C4-2B (cell line): Measurements from ENCODE around the gene RAB40C.
A peak's percentile ranks its signal among the peaks of the same experiment; 100 is the strongest.

ENCODE experiments used
- H3K27ac ChIP-seq: fragments of 450-650 bp; 2 replicates; pipeline ENCODE4 v1.5.1; 2017
- ZFX ChIP-seq: fragments of 450-650 bp; IDR thresholded peaks from 2 replicates; pipeline ENCODE4 v1.6.1; 2017
- TF ChIP-seq, protein P1 (sequence below): fragments of 450-650 bp; conservative IDR thresholded peaks from 2 replicates; pipeline ENCODE4 v1.5.1; 2017; ENCODE audit warnings: mild to moderate bottlenecking

The RAB40C gene

GRCh38 chr16:565419-566330, 24.2 kb upstream of the RAB40C start:
- TF ChIP-seq, protein P1, sequence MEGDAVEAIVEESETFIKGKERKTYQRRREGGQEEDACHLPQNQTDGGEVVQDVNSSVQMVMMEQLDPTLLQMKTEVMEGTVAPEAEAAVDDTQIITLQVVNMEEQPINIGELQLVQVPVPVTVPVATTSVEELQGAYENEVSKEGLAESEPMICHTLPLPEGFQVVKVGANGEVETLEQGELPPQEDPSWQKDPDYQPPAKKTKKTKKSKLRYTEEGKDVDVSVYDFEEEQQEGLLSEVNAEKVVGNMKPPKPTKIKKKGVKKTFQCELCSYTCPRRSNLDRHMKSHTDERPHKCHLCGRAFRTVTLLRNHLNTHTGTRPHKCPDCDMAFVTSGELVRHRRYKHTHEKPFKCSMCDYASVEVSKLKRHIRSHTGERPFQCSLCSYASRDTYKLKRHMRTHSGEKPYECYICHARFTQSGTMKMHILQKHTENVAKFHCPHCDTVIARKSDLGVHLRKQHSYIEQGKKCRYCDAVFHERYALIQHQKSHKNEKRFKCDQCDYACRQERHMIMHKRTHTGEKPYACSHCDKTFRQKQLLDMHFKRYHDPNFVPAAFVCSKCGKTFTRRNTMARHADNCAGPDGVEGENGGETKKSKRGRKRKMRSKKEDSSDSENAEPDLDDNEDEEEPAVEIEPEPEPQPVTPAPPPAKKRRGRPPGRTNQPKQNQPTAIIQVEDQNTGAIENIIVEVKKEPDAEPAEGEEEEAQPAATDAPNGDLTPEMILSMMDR: no peak
- no peak for TF ChIP-seq ZFX
- peak overlapping the region; percentile 40; the same call in 1 of the 2 replicates for H3K27ac ChIP-seq

GRCh38 chr16:566475-567372, 23.1 kb upstream of the RAB40C start, which contains the start of gene NHLRC4:
Gene NHLRC4, plus strand, starts transcription at chr16:567005. Its CDS starts 1,043 bp downstream, at chr16:568048.
- H3K27ac ChIP-seq: peak within 1 kb of the TSS; percentile 70
- TF ChIP-seq ZFX: no peak
- TF ChIP-seq, protein P1: no peak

DNA sequence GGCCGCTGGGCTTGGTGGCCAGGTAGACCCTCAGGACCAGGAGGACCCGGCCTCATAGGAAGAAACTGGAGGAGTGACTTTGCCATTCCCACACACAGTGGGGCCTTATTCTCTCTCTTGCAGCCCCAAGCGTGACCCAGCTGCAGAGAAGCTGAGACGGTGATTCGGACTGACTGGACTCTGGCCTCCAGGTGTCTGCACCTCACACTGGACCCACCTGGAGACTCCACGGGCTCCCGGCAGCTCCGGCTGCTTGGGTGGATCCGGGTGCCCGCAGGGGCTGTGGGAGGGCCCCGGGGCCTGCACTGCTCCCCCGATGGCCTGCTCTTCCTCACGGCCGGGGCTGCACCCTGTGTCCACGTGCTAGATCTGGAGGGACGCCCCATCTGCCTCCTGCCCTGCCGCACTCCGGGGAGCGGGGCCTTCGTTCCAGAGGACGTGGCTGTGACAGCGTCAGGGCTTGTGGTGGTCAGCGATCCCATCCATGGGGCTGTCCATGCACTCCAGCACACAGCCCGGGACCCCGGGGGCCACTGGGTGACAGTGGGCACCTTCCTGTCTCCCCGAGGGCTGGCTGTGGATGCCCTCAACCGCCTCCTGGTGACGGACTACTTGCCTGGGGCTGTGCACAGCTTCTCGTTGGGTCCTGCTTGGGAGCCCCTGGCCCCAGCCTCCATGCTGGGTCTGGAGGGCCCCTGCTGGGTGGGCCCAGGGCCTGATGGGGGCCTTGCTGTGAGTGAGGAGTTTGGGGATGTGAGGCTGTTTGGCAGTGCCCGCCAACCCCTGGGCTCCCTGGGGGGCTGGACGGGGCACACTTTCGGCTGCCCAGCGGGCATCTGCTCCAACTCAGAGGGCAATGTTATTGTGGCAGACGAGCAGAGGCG, 22.3 kb upstream of the RAB40C start:
- peak overlapping the region; percentile 70; the same call in 1 of the 2 replicates for H3K27ac ChIP-seq
- TF ChIP-seq, protein P1: no peak
- TF ChIP-seq ZFX: no peak

DNA sequence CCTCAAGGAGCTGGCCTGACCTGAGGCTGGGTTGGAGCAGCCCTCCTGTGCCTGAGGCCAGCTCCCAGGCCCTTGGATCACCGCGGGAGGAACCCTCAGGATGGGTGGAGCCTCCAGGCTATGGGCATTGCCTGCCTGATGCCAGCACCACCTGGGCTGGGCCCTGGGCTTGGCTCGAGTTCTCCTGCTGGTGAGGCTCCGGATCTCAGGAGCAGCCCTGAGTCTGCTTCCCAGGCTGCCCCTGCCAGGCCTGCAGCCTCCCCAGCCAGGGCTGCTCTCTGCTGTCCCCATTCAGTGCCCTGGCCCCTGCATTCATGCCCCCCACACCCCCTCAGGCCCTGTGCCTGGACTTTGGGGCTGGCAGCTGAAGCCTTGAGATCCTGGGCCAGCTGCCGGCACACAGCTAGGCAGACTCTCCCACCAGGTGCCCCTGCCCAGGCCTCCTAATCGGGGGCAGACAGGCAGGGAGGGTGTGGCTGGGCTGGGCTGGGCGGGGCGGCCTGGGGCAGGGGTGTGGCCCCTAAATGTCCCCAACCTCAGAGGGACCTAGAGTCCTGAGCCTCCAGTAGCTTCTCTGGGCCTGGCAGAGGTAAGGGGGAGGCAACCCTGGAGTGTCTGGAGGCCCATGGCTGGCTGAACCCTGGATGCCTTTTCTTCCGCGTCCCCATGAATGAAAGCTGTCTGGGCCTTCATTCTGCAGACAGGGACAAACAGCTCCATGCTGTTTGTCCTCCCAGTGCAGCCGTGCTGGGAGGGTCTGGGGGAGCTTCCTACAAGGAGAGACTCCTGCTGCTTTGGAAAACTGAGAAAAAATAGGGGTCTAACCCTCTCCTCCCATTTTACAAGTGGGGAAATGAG, 21.2 kb upstream of the RAB40C start:
- no peak for TF ChIP-seq ZFX
- TF ChIP-seq, protein P1: no peak
- H3K27ac ChIP-seq: peak overlapping the region; percentile 70; the same call in 1 of the 2 replicates

DNA sequence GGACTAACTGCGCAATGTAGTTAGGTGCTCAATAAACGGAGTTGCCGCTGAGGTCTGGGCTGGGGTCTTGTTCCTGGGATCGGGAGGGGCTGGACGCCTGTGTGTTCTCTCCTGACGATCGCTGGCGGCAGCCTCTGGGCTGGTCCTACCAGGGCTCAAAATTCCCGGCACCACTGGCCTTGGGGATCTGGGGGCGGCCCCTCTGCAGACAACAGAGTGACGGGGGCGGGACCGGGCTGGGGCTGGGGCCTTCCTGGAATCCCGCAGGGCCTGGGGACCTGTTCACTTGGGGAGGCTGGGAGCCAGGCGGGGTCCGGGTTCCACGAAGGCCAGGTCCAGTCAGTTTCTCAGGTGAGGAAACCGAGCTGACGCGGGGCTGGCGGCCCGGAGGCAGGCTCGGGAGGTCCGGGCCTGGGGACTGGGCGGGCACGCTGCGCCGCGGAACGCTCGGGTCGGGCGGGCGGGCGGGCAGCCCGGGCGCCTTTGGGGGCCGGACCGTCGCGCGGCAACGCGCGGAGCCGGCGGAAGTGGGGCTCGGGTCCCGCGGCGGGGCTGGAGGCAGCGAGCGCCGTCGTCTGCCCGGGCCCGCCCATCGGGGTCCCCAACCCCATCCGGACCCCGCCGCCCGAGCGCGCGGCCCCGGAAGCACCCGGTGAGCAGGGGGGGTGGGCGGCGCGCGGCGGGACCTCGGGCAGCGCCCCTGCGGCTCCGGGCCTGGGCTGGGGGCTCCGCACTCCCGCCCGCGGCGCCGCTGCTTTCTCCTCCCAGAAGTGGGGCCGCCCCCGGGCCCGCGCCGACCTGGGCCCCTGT, 20.2 kb upstream of the RAB40C start, which contains the start of gene PIGQ:
Gene PIGQ (plus strand): TSS at position 524 of the 810 bp plus-strand sequence. CDS start 4,107 bp downstream, outside the sequence.
- TF ChIP-seq ZFX: peak; percentile 80; the same call in 1 of the 2 replicates
- TF ChIP-seq, protein P1: no peak
- peak within 1 kb of the TSS; percentile 70 for H3K27ac ChIP-seq
